ENCODE results near the gene ENTPD8.

Gene ENTPD8

DNA sequence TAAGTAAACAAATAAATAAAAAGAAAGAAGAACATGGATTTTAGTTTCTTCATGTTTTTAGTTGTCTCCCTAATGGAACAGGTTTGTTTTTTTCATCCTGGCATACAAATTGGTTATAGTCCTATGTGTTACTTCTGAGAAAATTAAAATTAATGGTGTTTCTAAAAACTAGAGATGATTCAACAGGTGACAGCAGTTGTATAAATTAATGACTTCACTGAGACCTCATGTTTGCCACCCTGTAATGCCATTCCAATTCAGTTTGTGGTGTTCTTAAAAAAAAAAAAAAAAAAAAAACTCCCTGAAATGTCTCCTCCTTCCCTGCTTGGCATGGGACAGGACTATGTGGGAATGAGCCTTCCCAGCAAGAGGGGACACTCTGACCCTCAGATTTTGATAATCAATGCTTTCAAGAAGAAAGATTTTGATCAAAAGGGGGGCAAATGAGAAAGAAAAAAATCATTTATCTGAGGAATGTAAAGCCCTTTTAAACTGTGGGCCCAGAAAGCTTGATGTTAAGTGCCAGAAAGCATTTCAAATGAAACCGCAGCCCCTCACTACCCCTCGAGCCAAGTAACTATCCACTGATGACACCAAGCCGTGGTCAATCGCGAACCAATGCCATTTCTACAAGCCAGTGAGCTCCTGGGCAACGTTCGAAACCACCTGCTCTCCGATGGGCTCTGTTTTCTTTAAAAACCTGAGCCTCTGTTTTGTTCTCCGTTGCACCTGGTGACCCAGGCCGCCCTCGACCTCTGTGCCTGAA is 19.1 kb downstream of the ENTPD8 start:
- Histone ChIP-seq H3K79me1 (replicated peaks; ENCODE audit: low read length, poor library complexity, severe bottlenecking) (peaks cover 24% of the 10 kb centered on the region), H2BK12ac (ENCODE audit: low read length in 2 of 2) (no peak overlapping the region), H2BK120ac (ENCODE audit: low read depth, low read length) (no peak overlapping the region), H2BK15ac (ENCODE audit: low read depth, poor library complexity, severe bottlenecking) (peak overlapping the region; percentile 69), H3K18ac (ENCODE audit: low read depth in 1 of 2, low read length in 2 of 2) (peak overlapping the region; percentile 56 to 64), H3K27me3 (ENCODE audit: control insufficient read depth in 1 of 2, insufficient read depth in 1 of 2, low read length in 2 of 2) (no peaks in the 10 kb centered on the region), H3K27ac (ENCODE audit: low read length, poor library complexity, severe bottlenecking) (no peak overlapping the region), H3K9ac (ENCODE audit: low read length) (peak overlapping the region; percentile 90), H3K36me3 (ENCODE audit: control insufficient read depth in 1 of 2, insufficient read depth in 2 of 2, low read depth in 1 of 2, low read length in 2 of 2) (peaks cover 0 to 12% of the 10 kb centered on the region in 2 experiments), H2AFZ (ENCODE audit: low read depth, low read length) (peak overlapping the region; percentile 99), H4K91ac (ENCODE audit: low read length) (no peak overlapping the region), H3K4me1 (ENCODE audit: control insufficient read depth, insufficient read depth, low read depth, low read length) (peaks cover 26% of the 10 kb centered on the region), H3K4me3 (ENCODE audit: insufficient read depth in 1 of 2, low read depth in 1 of 2, low read length in 2 of 2) (peak overlapping the region; percentile 89 to 96), H2AK5ac (ENCODE audit: low read length, severe bottlenecking) (no peak overlapping the region), H3K4ac (ENCODE audit: low read depth in 1 of 2, low read length in 2 of 2) (peak overlapping the region in 1 of 2 experiments; percentile 90), H3K23ac (ENCODE audit: low read length in 2 of 2) (no peak overlapping the region), H4K8ac (ENCODE audit: low read length) (peak overlapping the region; percentile 96), H3K9me3 (ENCODE audit: control insufficient read depth, low read length) (no peaks in the 10 kb centered on the region), H3K14ac (ENCODE audit: low read length in 2 of 2) (no peak overlapping the region), H2BK5ac (ENCODE audit: low read depth, low read length, poor library complexity, severe bottlenecking) (no peak overlapping the region), H3K4me2 (ENCODE audit: low read length, poor library complexity, severe bottlenecking) (peak overlapping the region; percentile 80)
- WGBS = 14% methylated on average over 11 of the region's 11 CpGs
- no peak for DNase-seq

DNA sequence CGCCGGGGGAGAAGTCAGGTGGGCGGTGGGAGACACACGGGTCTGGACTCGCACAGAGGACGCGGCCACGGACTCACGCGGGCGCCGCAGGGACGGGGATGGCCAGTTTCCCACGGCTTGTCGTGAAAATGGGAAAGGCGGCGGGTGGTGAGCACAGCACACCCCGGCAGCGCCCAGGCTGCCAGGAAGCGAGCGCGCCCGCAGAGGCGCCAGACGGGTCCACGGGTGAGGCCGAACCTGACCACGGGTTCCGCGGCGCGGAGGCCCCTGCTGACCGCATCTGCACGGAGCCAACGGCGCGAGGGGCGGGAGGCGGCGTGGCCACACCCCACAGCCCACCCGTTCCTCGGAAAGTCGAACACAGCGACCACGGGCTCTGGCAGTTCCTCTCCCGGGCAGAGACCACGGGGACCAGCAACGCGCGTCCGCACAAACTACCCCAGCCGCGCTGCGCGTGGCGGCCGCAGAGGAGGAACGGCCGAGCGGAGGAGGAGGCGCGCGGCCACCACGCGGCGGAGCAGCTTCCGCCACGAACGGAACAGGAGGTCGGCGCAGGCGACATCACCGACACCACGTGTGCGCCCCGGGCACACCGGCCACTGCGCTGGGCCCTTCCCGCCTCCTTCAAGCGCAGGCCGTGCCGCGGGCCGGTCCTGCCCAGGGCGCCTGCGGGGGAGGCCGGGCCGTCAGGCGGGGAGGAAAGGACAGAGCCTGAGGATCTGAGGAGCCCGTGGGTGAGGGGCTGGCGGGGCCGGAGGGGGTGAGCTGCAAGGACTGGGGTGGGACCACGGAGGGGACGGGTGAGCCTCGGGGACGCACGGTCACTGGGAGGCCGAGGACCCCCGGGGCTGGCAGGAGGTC is 23.8 kb downstream of the ENTPD8 start:
- H3K23ac ChIP-seq (ENCODE audit: low read length in 2 of 2) = no peak overlapping the region
- no peak overlapping the region for H4K8ac ChIP-seq (ENCODE audit: low read length)
- H2BK120ac ChIP-seq (ENCODE audit: low read depth, low read length) = no peak overlapping the region
- H2BK15ac ChIP-seq (ENCODE audit: low read depth, poor library complexity, severe bottlenecking) = no peak overlapping the region
- no peak overlapping the region for H3K4me2 ChIP-seq (ENCODE audit: low read length, poor library complexity, severe bottlenecking)
- peaks cover 45% of the 10 kb centered on the region for H3K79me1 ChIP-seq (replicated peaks; ENCODE audit: low read length, poor library complexity, severe bottlenecking)
- H3K4ac ChIP-seq (ENCODE audit: low read depth in 1 of 2, low read length in 2 of 2) = peak overlapping the region in 1 of 2 experiments; percentile 24
- peak overlapping the region in 1 of 2 experiments; percentile 61 for H3K4me3 ChIP-seq (ENCODE audit: insufficient read depth in 1 of 2, low read depth in 1 of 2, low read length in 2 of 2)
- H2AK5ac ChIP-seq (ENCODE audit: low read length, severe bottlenecking) = no peak overlapping the region
- no peaks in the 10 kb centered on the region for H3K9me3 ChIP-seq (ENCODE audit: control insufficient read depth, low read length)
- no peak for DNase-seq
- 96% methylated on average over 92 of the region's 99 CpGs for WGBS
- no peak overlapping the region for H2BK12ac ChIP-seq (ENCODE audit: low read length in 2 of 2)
- no peak overlapping the region for H3K27ac ChIP-seq (ENCODE audit: low read length, poor library complexity, severe bottlenecking)
- peak overlapping the region; percentile 18 for H3K9ac ChIP-seq (ENCODE audit: low read length)
- no peak overlapping the region for H2BK5ac ChIP-seq (ENCODE audit: low read depth, low read length, poor library complexity, severe bottlenecking)
- peaks cover 14% of the 10 kb centered on the region for H3K4me1 ChIP-seq (ENCODE audit: control insufficient read depth, insufficient read depth, low read depth, low read length)
- H2AFZ ChIP-seq (ENCODE audit: low read depth, low read length) = no peak overlapping the region
- H3K18ac ChIP-seq (ENCODE audit: low read depth in 1 of 2, low read length in 2 of 2) = no peak overlapping the region
- H3K36me3 ChIP-seq (ENCODE audit: control insufficient read depth in 1 of 2, insufficient read depth in 2 of 2, low read depth in 1 of 2, low read length in 2 of 2) = peaks cover 0 to 29% of the 10 kb centered on the region in 2 experiments
- H3K14ac ChIP-seq (ENCODE audit: low read length in 2 of 2) = no peak overlapping the region
- no peaks in the 10 kb centered on the region for H3K27me3 ChIP-seq (ENCODE audit: control insufficient read depth in 1 of 2, insufficient read depth in 1 of 2, low read length in 2 of 2)
- H4K91ac ChIP-seq (ENCODE audit: low read length) = no peak overlapping the region

- no peak for DNase-seq
- Histone ChIP-seq H3K36me3 (ENCODE audit: control insufficient read depth in 1 of 2, insufficient read depth in 2 of 2, low read depth in 1 of 2, low read length in 2 of 2) (peaks cover 0 to 29% of the 10 kb centered on the region in 2 experiments), H3K4me3 (ENCODE audit: insufficient read depth in 1 of 2, low read depth in 1 of 2, low read length in 2 of 2) (no peak overlapping the region), H4K91ac (ENCODE audit: low read length) (no peak overlapping the region), H3K9me3 (ENCODE audit: control insufficient read depth, low read length) (no peaks in the 10 kb centered on the region), H3K27ac (ENCODE audit: low read length, poor library complexity, severe bottlenecking) (no peak overlapping the region), H3K79me1 (replicated peaks; ENCODE audit: low read length, poor library complexity, severe bottlenecking) (peaks cover 41% of the 10 kb centered on the region), H2BK120ac (ENCODE audit: low read depth, low read length) (no peak overlapping the region), H3K4me1 (ENCODE audit: control insufficient read depth, insufficient read depth, low read depth, low read length) (peaks cover 20% of the 10 kb centered on the region), H2BK12ac (ENCODE audit: low read length in 2 of 2) (no peak overlapping the region), H2BK15ac (ENCODE audit: low read depth, poor library complexity, severe bottlenecking) (no peak overlapping the region), H3K4me2 (ENCODE audit: low read length, poor library complexity, severe bottlenecking) (no peak overlapping the region), H3K9ac (ENCODE audit: low read length) (peak overlapping the region; percentile 18), H3K27me3 (ENCODE audit: control insufficient read depth in 1 of 2, insufficient read depth in 1 of 2, low read length in 2 of 2) (no peaks in the 10 kb centered on the region), H2BK5ac (ENCODE audit: low read depth, low read length, poor library complexity, severe bottlenecking) (no peak overlapping the region), H3K18ac (ENCODE audit: low read depth in 1 of 2, low read length in 2 of 2) (no peak overlapping the region), H4K8ac (ENCODE audit: low read length) (no peak overlapping the region), H2AFZ (ENCODE audit: low read depth, low read length) (no peak overlapping the region), H3K14ac (ENCODE audit: low read length in 2 of 2) (no peak overlapping the region), H3K23ac (ENCODE audit: low read length in 2 of 2) (no peak overlapping the region), H2AK5ac (ENCODE audit: low read length, severe bottlenecking) (no peak overlapping the region), H3K4ac (ENCODE audit: low read depth in 1 of 2, low read length in 2 of 2) (no peak overlapping the region)
- 98% methylated on average over 45 of the region's 45 CpGs for WGBS
Measured at GRCh38 chr9:137416563-137417151, 24.5 kb downstream of the ENTPD8 start.

Data from mesenchymal stem cell (in vitro differentiated cells and primary cell).